ENCODE data around the gene DNLZ.

GRCh38 chr9:136331556-136332481 is 31.7 kb downstream of the DNLZ start:
- no peak for TF ChIP-seq POLR2AphosphoS5 (IDR thresholded peaks at IDR 0.05)
- no peak for TF ChIP-seq CTCF (IDR thresholded peaks at IDR 0.05)
- TF ChIP-seq POLR2A (IDR thresholded peaks at IDR 0.05): no peak

All from sigmoid colon (tissue), 4 donors.